Activated T-helper 17 cell treated with anti-CD3 and anti-CD28 coated beads, Interleukin-2, amount 50 U/mL, for 72 hours (primary cell): Measurements from ENCODE around the gene USP12. TPM values are rescaled to one million over a fixed set of nuclear protein-coding genes. Genes with fewer than 3 reads are reported as not detected.
A peak's percentile ranks its signal among the peaks of the same experiment; 100 is the strongest.
"Not testable (repeated sequence)": the region's sequence is repeated elsewhere in the genome, so short reads cannot be mapped to it uniquely, and the experiment has no call there.

Experiments used
- ATAC-seq: fragments of 150-1000 bp; cut with Tn5 transposase; replicated peaks from 2 replicates; pipeline ENCODE4 v1.10.0; 2021; ENCODE audit warnings: mild to moderate bottlenecking, moderate library complexity
- H3K27ac Mint-ChIP-seq: one replicate; pipeline ENCODE4 v1.8.0; 2022; ENCODE audit warnings: mixed read lengths
- H3K27me3 Mint-ChIP-seq: one replicate; pipeline ENCODE4 v1.8.0; 2022; ENCODE audit warnings: mixed read lengths
- H3K36me3 Mint-ChIP-seq: one replicate; pipeline ENCODE4 v1.8.0; 2022; ENCODE audit warnings: low read depth, mild to moderate bottlenecking, mixed read lengths
- H3K4me1 Mint-ChIP-seq: one replicate; pipeline ENCODE4 v1.8.0; 2022; ENCODE audit warnings: mixed read lengths
- H3K4me3 Mint-ChIP-seq: one replicate; pipeline ENCODE4 v1.8.0; 2022; ENCODE audit warnings: mild to moderate bottlenecking, mixed read lengths
- H3K9me3 Mint-ChIP-seq: one replicate; pipeline ENCODE4 v1.8.0; 2022; ENCODE audit warnings: mixed read lengths
- total RNA-seq, 2 donors: library from RNA; stranded (reverse); gene quantifications; one replicate each; pipeline ENCODE4 v1.2.3, GENCODE V29; 2022

USP12 gene
- total RNA-seq, 2 donors from 2014 or later: 65.6 to 77.2 TPM

GRCh38 chr13:27079421-27079958 lies 92.1 kb downstream of the USP12 start:
- Mint-ChIP-seq H3K4me1 (peaks cover 14% of the 10 kb centered on the region), H3K36me3 (peaks cover 84% of the 10 kb centered on the region), H3K4me3 (no peak overlapping the region), H3K9me3 (no peaks in the 10 kb centered on the region), H3K27me3 (no peaks in the 10 kb centered on the region), H3K27ac (no peak overlapping the region)
- no peak for ATAC-seq

GRCh38 chr13:27077451-27077850 lies 94.2 kb downstream of the USP12 start:
- Mint-ChIP-seq H3K9me3 (no peaks in the 10 kb centered on the region), H3K27ac (no peak overlapping the region), H3K4me3 (no peak overlapping the region), H3K4me1 (peaks cover 18% of the 10 kb centered on the region), H3K36me3 (peaks cover 88% of the 10 kb centered on the region), H3K27me3 (no peaks in the 10 kb centered on the region)
- ATAC-seq: no peak

DNA sequence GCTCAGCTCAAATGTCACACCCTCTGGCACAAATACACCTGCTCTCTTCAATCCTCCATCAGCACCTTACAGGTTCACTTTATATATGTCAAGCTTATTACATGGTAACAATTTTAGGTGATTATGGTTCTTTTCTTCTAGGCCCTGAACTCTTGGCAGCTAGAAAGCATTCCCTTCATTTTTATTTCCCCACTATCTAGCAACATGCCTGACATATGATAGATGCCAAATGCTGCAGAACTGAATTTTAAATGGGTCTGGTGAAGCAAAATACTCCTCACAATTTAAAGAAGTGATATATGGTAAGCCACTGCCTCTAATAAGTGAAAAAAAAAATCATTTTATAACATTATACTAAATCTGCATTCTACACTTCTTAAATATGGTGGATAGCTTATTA lies 95.2 kb downstream of the USP12 start:
- Mint-ChIP-seq H3K9me3 (no peaks in the 10 kb centered on the region), H3K4me1 (peaks cover 17% of the 10 kb centered on the region)

GRCh38 chr13:27073186-27073585 lies 98.4 kb downstream of the USP12 start:
- no peak overlapping the region for H3K4me3 Mint-ChIP-seq
- no peaks in the 10 kb centered on the region for H3K27me3 Mint-ChIP-seq
- peak overlapping the region; percentile 22 for H3K27ac Mint-ChIP-seq
- H3K4me1 Mint-ChIP-seq: peaks cover 4% of the 10 kb centered on the region
- H3K9me3 Mint-ChIP-seq: no peaks in the 10 kb centered on the region
- ATAC-seq: no peak
- H3K36me3 Mint-ChIP-seq: peaks cover 94% of the 10 kb centered on the region

More for the DNA sequence above, 95.2 kb downstream of the USP12 start:
- Mint-ChIP-seq H3K4me3 (no peak overlapping the region), H3K36me3 (peaks cover 87% of the 10 kb centered on the region), H3K27ac (no peak overlapping the region), H3K27me3 (no peaks in the 10 kb centered on the region)
- ATAC-seq: no peak

DNA sequence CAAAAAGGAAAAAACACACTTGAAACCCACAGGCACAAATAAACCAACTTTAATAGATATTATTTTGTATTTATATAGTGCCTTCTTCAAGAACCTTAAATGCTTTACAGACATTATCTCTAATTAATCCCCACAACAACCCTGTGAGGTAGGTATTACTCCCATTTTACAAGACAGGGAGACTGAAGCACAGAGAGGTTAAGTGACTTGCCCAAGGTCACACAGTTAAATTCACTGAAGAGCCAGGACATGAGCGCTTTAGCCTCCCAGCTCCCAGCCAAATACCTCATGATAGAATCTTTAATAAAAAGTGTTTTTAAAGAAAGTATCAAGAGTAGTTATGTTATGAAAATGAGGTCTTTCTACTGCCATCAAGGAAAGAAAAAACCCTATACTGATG lies 105.5 kb downstream of the USP12 start:
- ATAC-seq, H3K9me3 Mint-ChIP-seq, H3K4me3 Mint-ChIP-seq, H3K27ac Mint-ChIP-seq, H3K27me3 Mint-ChIP-seq: not testable (repeated sequence)
- peaks cover 10% of the 10 kb centered on the region for H3K4me1 Mint-ChIP-seq
- peaks cover 69% of the 10 kb centered on the region for H3K36me3 Mint-ChIP-seq

DNA sequence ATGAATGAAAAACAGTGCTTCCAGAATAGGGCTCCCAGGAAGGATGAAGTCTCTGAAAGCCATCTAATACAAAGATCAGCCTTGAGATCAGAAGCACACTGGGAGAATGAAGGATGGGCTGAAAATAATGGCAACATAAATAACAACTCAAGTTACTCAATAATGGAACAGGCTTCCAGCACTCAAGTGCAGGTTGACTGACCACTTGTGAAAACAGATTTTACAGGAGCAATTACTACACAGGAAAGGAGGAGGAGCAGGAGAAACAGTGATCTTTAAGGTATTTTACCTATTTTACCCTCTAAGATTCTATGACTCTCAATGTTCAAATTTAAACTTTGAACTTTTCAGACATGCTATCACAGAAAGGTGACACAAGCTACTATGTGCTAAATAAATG lies 106.0 kb downstream of the USP12 start:
- Mint-ChIP-seq H3K4me1 (peaks cover 10% of the 10 kb centered on the region), H3K27ac (peak overlapping the region; percentile 22), H3K27me3 (no peaks in the 10 kb centered on the region), H3K4me3 (no peak overlapping the region), H3K9me3 (no peaks in the 10 kb centered on the region), H3K36me3 (peaks cover 63% of the 10 kb centered on the region)
- no peak for ATAC-seq

GRCh38 chr13:27064252-27064995 lies 107.2 kb downstream of the USP12 start:
- no peak overlapping the region for H3K27ac Mint-ChIP-seq
- peaks cover 10% of the 10 kb centered on the region for H3K4me1 Mint-ChIP-seq
- no peak for ATAC-seq
- H3K4me3 Mint-ChIP-seq: no peak overlapping the region
- peaks cover 52% of the 10 kb centered on the region for H3K36me3 Mint-ChIP-seq
- no peaks in the 10 kb centered on the region for H3K27me3 Mint-ChIP-seq
- no peaks in the 10 kb centered on the region for H3K9me3 Mint-ChIP-seq

GRCh38 chr13:27057817-27058216 lies 113.8 kb downstream of the USP12 start:
- Mint-ChIP-seq H3K27me3 (no peaks in the 10 kb centered on the region), H3K4me1 (peaks cover 18% of the 10 kb centered on the region), H3K27ac (peak overlapping the region; percentile 39), H3K9me3 (no peaks in the 10 kb centered on the region), H3K36me3 (peaks cover 5% of the 10 kb centered on the region), H3K4me3 (no peak overlapping the region)
- no peak for ATAC-seq

DNA sequence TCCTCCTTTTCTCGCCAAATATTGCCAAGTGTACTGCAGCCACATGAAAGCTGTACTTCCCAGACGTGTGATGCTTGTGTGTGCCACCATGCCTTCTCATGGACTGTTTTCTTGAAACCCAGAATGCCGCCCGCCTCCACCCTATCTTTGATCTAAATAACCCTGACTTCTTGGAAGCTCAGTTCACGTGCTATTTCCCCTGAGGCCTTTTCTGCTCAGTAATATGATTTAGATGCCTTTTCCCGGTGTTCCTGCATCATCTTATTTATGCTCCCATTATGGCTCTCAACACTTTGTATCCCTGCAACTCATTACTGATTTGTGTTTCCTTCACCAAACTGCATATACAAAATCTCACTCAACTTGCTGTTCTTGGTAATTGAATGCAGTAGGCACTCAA lies 116.1 kb downstream of the USP12 start:
- Mint-ChIP-seq H3K36me3 (no peaks in the 10 kb centered on the region), H3K4me3 (no peak overlapping the region), H3K4me1 (peaks cover 18% of the 10 kb centered on the region), H3K27ac (no peak overlapping the region), H3K27me3 (no peaks in the 10 kb centered on the region), H3K9me3 (no peaks in the 10 kb centered on the region)
- ATAC-seq: no peak

DNA sequence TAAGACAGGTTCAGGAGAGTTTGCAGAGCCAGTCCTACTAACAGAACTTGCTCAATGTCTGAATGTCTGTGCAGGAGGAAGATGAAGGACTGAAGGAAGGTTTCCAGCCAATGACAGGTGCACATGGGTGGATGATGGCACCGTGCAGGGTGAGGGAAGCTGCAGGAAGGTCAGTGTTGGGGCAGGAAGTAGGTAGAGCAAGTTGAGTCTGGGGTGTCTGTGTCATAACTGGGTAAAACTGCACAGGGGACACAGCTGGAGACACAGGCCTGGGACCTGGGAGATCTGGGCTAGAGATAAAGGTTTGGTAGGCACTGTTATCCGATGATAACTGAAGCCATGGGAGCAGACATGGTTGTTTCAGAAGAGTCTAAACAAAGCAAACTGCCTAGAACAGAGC lies 116.9 kb downstream of the USP12 start:
- Mint-ChIP-seq H3K9me3 (no peaks in the 10 kb centered on the region), H3K27me3 (no peaks in the 10 kb centered on the region), H3K4me1 (peaks cover 18% of the 10 kb centered on the region), H3K27ac (no peak overlapping the region), H3K36me3 (no peaks in the 10 kb centered on the region), H3K4me3 (no peak overlapping the region)
- no peak for ATAC-seq

DNA sequence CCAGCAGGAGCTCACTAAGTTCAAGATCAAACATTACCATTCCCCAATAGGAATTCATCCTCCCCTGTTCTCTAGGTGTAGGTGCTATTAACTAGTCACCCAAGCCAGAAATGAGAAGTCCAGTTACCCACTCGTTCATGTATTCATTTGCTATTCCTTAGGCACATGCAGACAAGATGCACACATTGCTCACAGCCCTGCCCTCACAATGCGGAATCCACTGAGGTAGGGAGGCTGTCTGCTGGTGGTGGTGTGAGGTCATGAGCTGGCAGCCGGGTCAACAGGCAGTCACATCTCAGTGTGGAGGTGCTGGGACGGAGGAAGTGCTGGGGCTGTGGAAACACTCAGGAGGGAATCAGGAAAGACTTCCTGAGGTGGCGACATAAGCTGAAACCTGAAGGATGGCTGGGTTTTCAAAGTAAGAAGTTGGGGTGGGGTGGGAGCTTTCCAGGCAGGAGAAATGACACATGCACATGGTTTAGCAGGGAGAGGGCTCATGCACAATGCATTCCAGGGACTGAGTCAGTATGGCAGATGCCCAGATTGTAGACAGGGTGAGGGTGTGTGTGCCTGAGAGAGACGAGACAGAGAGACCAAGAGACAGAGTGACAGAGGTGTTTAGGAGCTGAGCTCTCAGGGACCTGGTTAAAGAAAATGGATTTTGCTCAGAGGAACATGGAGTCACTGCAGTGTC lies 117.6 kb downstream of the USP12 start:
- no peak overlapping the region for H3K27ac Mint-ChIP-seq
- H3K4me1 Mint-ChIP-seq: peaks cover 18% of the 10 kb centered on the region
- H3K27me3 Mint-ChIP-seq: no peaks in the 10 kb centered on the region
- no peaks in the 10 kb centered on the region for H3K36me3 Mint-ChIP-seq
- no peaks in the 10 kb centered on the region for H3K9me3 Mint-ChIP-seq
- no peak overlapping the region for H3K4me3 Mint-ChIP-seq
- ATAC-seq: no peak

- peaks cover 18% of the 10 kb centered on the region for H3K4me1 Mint-ChIP-seq
- no peak overlapping the region for H3K27ac Mint-ChIP-seq
- no peak overlapping the region for H3K4me3 Mint-ChIP-seq
- ATAC-seq: no peak
- no peaks in the 10 kb centered on the region for H3K36me3 Mint-ChIP-seq
- H3K9me3 Mint-ChIP-seq: no peaks in the 10 kb centered on the region
- no peaks in the 10 kb centered on the region for H3K27me3 Mint-ChIP-seq
These were observed 118.3 kb downstream of the USP12 start for GRCh38 chr13:27053210-27053884.

DNA sequence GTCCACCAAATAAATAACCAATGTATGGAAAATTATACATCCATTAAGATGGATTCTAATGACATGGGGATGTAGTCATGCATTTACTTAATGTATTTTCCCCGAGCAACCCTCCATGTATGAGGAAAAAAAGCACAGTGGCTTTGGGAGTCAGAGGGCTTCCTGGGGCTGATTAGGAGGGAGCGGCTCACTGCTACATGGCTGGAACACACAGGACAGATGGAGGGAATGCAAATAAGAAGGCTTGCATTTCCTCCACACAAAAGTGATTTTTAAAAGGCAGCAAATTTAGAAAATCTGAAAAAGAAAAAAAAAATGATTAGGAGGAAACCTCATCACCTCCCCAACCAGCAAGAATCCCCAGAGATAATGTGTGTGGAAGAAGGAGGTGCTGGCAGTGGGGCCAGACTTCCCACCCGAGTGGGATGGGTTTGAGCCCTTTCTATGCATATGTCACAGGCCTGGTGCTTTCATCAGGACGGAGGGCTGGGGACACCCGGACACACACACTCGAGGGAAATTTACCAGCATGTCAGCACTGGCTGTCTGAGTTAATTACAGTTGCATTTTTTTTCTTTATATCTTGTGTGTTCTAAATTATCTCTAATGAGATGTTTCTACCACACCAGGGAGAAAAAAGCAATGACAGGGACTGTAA lies 118.9 kb downstream of the USP12 start:
- Mint-ChIP-seq H3K4me1 (peaks cover 18% of the 10 kb centered on the region), H3K27ac (no peak overlapping the region), H3K4me3 (no peak overlapping the region), H3K36me3 (no peaks in the 10 kb centered on the region), H3K9me3 (no peaks in the 10 kb centered on the region), H3K27me3 (no peaks in the 10 kb centered on the region)
- ATAC-seq: no peak

DNA sequence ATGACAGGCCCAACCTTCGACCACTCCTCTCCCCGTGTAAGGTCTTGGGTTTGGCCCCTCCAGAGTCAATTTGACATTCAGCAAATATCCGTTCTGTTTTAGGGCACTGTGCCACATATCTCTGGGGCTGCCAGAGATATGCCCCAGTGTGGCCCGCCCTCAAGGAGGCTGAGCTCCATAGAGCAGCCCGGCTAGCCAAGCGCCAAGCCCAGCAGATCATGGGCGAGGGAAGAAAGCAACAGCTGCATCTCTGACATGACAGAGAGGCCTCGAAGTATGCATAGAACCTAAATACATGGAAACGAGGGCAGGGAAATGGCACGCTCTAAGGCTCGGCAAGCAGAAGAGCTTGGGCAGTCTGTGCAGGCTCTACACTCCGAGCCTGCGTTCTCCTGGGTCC lies 124.5 kb downstream of the USP12 start:
- no peaks in the 10 kb centered on the region for H3K36me3 Mint-ChIP-seq
- no peaks in the 10 kb centered on the region for H3K9me3 Mint-ChIP-seq
- peaks cover 8% of the 10 kb centered on the region for H3K27me3 Mint-ChIP-seq
- H3K4me3 Mint-ChIP-seq: no peak overlapping the region
- no peak for ATAC-seq
- peaks cover 6% of the 10 kb centered on the region for H3K4me1 Mint-ChIP-seq
- no peak overlapping the region for H3K27ac Mint-ChIP-seq
